HFFc6 (cell line): ENCODE results near the gene TSPYL2. TPM values are rescaled to one million over a fixed set of nuclear protein-coding genes. Genes with fewer than 3 reads are reported as not detected.

ENCODE experiments used
- DNase-seq: peaks from one replicate; pipeline ENCODE4 v3.0.0-alpha.2; 2018
- H3K27ac Mint-ChIP-seq: 2 replicates; pipeline ENCODE4 v1.8.0; 2020; ENCODE audit warnings: mild to moderate bottlenecking, mixed read lengths
- H3K27me3 Mint-ChIP-seq: 2 replicates; pipeline ENCODE4 v1.8.0; 2021; ENCODE audit warnings: mild to moderate bottlenecking, moderate library complexity, mixed read lengths; ENCODE audit not compliant: insufficient read depth
- H3K36me3 Mint-ChIP-seq: 2 replicates; pipeline ENCODE4 v1.8.0; 2021; ENCODE audit warnings: low read depth, mixed read lengths
- H3K4me1 Mint-ChIP-seq: 2 replicates; pipeline ENCODE4 v1.8.0; 2020; ENCODE audit warnings: low read depth, mixed read lengths
- H3K4me3 Mint-ChIP-seq: 2 replicates; pipeline ENCODE4 v1.8.0; 2020; ENCODE audit warnings: mild to moderate bottlenecking, moderate library complexity, mixed read lengths
- H3K9me3 Mint-ChIP-seq: 2 replicates; pipeline ENCODE4 v1.8.0; 2020; ENCODE audit warnings: mild to moderate bottlenecking, mixed read lengths
- CTCF ChIP-seq: fragments of 200-600 bp; sonication (generic); IDR thresholded peaks from 2 replicates; pipeline ENCODE4 v1.5.0; 2021; ENCODE audit warnings: antibody characterized with exemption, mild to moderate bottlenecking
- total RNA-seq, 6 experiments: library from RNA; stranded (reverse); fragmentation: NEBNext Ultra II Directional; extraction: Animal tissue kit (Norgen Biotek cat#: 25700); gene quantifications; 2 replicates in 1 of 6; 3 replicates in 5 of 6; pipeline ENCODE4 v1.2.3, GENCODE V29; 2021

TSPYL2 gene
- total RNA-seq, 6 experiments from 2014 or later, result 20.9 to 26.7 (median 22.3) TPM

GRCh38 chrX:53075011-53075410 lies 7.2 kb upstream of the TSPYL2 start:
- Mint-ChIP-seq H3K27me3 (no peaks in the 10 kb centered on the region; the same call in none of the 2 replicates), H3K4me1 (peaks cover 20% of the 10 kb centered on the region), H3K4me3 (no peak overlapping the region), H3K9me3 (no peaks in the 10 kb centered on the region), H3K27ac (no peak overlapping the region), H3K36me3 (peaks cover 5% of the 10 kb centered on the region)
- no peak for DNase-seq
- TF ChIP-seq CTCF, result no peak

GRCh38 chrX:53076671-53077070 lies 5.5 kb upstream of the TSPYL2 start:
- no peaks in the 10 kb centered on the region; the same call in none of the 2 replicates for H3K27me3 Mint-ChIP-seq
- H3K4me3 Mint-ChIP-seq, result no peak overlapping the region
- no peak for DNase-seq
- TF ChIP-seq CTCF, result no peak
- no peak overlapping the region for H3K27ac Mint-ChIP-seq
- no peaks in the 10 kb centered on the region for H3K9me3 Mint-ChIP-seq
- peaks cover 24% of the 10 kb centered on the region for H3K4me1 Mint-ChIP-seq
- peaks cover 5% of the 10 kb centered on the region for H3K36me3 Mint-ChIP-seq

GRCh38 chrX:53077207-53078197 lies 4.7 kb upstream of the TSPYL2 start:
- peaks cover 16% of the 10 kb centered on the region for H3K4me1 Mint-ChIP-seq
- H3K36me3 Mint-ChIP-seq, result peaks cover 5% of the 10 kb centered on the region
- no peak for DNase-seq
- H3K4me3 Mint-ChIP-seq, result no peak overlapping the region
- no peak for TF ChIP-seq CTCF
- no peak overlapping the region for H3K27ac Mint-ChIP-seq
- no peaks in the 10 kb centered on the region for H3K9me3 Mint-ChIP-seq
- H3K27me3 Mint-ChIP-seq, result no peaks in the 10 kb centered on the region; the same call in none of the 2 replicates

- no peaks in the 10 kb centered on the region for H3K9me3 Mint-ChIP-seq
These were observed 3.2 kb upstream of the TSPYL2 start for GRCh38 chrX:53078943-53079342.

More at GRCh38 chrX:53078943-53079342, 3.2 kb upstream of the TSPYL2 start:
- Mint-ChIP-seq H3K27me3 (peaks cover 2% of the 10 kb centered on the region), H3K36me3 (peaks cover 5% of the 10 kb centered on the region), H3K27ac (no peak overlapping the region), H3K4me1 (peaks cover 26% of the 10 kb centered on the region), H3K4me3 (no peak overlapping the region)
- no peak for DNase-seq
- no peak for TF ChIP-seq CTCF
